SHP77 (cell line): ENCODE measurements around the gene TMEM233.
A peak's percentile ranks its signal among the peaks of the same experiment; 100 is the strongest.
"Not testable (repeated sequence)": the region's sequence is repeated elsewhere in the genome, so short reads cannot be mapped to it uniquely, and the experiment has no call there.

Source experiments
- DNase-seq, 2 experiments: peaks; one replicate each; lab custom pipeline; 2025; lab: John Stamatoyannopoulos, UW

Gene TMEM233

DNA sequence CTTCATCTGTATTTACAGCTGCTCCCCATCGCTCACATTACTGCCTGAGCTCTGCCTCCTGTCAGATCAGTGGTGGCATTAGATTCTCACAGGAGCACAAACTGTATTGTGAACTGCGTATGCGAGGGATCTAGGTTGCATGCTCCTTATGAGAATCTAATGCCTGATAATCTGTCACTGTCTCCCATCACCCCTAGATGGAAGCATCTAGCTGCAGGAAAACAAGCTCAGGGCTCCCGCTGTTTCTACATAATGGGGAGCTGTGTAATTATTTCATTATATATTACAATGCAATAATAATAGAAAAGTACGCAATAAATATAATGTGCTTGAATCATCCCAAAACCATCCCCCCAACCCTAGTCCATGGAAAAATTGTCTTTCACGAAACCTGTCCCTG is 64.6 kb downstream of the TMEM233 start:
- not testable (repeated sequence) for DNase-seq

DNA sequence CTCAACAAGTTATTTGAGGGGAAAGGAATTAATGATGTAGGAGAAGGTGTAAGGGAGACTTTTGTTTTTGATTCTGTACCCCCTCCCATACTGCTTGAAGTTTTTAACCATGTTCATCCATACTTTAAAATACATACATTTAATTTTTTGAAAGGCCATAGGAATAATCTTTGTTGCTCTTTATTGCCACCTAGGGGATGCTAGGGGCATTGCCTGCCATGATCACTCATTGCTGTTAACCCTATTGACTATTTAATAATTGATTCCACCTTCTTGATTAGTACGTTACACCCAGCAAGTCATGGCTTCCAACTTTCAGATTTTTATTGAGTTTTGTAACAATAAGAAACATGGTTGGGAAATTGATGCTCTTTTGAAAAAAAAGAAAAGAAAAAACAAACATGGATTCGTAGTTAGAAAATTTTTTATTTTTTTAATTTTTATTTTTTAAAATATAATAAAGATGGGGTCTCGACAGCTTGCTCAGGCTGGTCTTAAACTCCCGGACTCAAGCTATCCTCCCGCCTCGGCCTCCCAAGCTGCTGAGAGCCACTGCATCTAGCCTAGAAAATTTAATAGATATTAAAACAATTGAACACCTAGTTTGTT is 65.8 kb downstream of the TMEM233 start:
- DNase-seq, result peak; percentile 17 to 47

DNA sequence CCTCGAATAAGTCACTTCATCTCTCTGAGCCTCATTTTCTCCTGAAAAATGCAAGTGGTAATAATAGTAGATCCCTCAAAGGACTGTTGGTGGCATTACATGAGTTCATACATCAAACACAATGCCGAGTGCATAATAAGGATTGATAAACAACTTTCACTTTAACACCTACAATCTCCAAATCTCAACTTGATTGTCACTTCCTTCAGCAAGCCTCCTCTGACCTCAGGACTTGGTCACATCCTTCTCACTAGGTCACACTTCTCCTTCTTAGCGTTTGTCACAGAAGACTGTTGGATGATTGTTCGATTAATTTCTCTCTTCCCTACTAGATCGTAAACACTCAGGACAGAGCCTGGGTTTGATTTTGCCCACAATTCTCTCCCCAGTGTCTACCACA is 66.5 kb downstream of the TMEM233 start:
- DNase-seq, result no peak

DNA sequence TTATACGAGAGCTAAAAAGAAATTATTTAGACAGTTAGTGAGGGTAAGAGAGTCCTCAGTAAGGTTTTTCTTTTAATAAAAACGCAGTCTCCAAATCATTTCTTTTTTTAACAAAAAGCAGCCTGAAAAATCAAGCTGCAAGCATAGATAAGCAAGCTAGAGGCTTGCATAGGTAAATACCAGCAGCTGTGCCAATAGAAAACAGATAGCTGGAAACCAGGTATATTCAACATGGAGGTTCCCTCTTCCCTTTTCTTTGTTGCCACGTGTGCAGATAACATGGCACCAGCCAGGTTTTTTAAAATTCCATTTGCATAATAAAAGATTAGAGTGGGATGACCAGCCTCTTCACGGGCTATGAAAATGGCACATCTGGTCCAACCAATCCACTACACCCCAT is 68.3 kb downstream of the TMEM233 start:
- DNase-seq, result no peak

DNA sequence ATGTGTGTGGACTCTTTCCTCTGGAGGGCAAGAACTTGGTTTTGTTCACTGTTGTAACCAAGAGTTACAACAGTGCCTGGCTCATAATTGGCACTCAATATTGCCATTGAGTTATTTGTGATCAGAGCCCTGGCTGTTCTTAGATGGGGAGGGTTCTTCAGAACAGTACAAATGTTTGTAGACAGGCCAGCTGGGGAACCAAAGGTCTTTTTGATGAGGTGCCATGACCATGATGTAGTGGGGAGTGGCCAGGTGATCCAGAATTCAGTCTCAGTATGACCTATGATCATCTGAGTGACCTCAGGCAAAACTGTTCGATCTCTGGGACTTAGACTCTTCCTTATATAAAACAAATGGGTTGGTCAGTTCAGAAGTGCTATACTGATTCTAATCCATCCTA is 71.1 kb downstream of the TMEM233 start:
- no peak for DNase-seq

DNA sequence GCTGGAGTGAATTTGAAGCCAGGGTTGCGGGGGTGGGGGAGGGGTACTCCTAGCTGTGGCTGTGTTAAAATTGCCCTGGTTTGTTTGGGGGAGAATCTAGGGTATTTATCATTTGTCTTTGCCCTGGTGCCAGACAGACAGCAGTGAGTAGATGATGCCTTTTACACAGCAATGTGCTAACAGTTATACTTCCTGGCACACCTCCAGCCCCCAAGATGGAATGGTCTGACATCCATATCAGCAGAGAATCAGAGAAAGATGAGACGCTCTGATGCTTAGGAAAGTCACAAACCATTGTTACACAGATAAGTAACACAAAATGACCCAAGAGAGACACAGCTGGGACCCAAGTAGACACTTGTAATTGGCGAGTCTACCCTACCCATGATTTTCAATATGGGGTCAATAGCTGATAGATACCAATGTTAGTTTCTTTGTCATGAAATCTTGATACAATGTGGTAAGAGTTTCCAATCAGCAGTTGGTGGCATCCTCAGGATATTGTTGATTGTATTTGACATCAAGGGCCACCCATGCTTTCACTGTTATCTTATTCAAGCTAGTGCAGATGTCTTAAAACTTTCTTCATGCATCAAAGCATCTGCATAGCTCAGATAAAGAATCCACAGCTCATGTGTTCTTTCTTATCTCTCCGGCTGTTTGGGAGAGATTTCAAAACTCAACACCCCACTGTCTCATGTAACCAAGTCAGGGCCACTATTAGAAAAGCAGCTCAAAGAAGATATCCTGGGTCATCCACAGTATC is 71.8 kb downstream of the TMEM233 start:
- no peak for DNase-seq

DNA sequence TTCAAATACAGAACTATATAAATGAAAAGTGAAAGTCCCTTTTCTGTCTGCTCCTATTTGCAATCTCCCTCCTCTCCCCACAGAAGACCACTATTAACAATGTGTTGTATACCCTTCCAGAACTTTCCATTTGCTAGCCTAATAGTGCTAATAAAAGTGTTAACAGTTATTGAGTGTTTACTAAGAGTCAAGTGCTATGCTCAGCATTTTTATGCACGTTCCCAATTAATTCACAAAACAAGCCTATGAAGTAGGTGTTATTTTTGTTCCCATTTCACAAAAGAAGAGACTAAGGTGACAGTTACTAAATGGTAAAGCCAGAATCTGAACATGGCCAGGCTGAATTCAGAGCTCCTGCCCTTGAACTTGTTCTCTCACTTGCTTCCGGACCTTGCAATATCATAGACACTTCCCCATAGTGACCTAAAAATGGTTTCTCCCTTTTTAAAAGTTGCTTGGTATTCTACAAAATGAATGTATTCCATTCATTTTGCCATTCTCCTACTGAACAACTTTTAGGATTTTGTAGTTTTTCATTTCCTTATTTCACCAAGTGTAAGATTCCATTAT is 72.7 kb downstream of the TMEM233 start:
- DNase-seq, result no peak

DNA sequence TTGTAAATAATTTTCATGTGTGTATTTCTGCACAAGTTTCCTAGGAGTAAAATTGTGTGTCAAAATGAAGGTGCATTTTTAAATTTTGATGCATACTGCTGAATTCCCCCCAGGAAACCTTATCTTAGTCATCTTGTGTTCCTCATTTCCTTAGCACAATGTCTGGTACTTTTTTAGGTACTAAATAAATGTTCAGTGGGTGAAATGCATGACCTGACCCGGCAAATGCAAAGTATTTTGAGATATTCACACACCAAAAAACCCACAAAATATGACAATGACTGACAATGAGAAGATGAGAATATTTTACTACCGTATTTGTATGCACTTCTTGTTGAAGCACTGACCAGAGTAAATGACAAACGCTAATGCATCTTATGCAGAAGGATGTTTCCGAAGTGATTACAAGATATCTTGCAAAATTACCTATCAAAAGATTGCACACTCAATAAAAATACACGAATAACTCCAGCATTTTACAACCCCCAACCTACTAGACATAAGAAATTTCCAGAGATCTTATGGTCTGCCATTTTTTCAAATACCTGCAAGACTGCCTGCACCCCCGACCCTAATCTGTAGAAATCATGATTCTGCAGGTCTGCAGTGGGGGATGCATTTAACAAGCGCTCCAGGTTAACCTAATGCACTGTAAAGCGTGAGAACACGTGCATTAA is 73.5 kb downstream of the TMEM233 start:
- DNase-seq, result peak in 1 of 2 experiments; percentile 70

DNA sequence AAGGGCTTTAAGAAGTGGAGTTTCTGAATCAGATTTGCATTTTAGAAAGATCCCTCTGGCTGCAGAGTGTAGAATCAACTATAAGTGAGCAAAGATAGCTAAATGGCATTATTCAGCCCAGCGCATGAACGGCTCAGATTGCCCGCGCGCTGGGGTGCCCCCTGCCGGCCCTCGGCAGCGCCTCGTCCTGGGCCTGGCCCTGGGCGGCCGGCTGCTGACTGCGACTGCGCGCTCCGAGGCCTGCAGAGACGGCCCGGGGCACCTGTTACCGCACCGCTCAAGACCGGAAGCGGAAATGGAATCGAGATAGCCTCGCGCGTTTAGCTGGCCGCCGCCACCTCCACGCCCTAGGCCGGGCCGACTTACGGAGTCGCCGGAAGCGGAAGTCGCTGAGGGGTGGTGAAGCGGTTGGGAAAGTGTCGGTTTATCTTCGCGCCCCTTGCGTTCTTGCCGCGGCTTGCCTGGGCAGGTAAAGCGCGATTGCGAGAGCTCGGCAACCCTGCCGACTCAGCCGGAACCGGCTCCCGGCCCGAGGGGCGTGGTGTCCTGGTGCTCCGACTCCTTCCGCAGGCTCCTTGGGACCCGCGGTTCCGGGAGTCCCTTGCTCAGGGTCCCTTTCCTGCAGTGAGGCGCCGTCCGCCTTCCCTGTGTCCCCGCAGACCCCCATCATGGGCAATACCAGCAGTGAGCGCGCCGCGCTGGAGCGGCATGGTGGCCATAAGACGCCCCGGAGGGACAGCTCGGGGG is 74.2 kb downstream of the TMEM233 start, which contains the start of gene PRKAB1:
Gene PRKAB1, plus strand, starts transcription at position 557 of the 747 bp plus-strand sequence. Its CDS starts 112 bp downstream, at position 669.
- DNase-seq, result peak; percentile 98 to 99

DNA sequence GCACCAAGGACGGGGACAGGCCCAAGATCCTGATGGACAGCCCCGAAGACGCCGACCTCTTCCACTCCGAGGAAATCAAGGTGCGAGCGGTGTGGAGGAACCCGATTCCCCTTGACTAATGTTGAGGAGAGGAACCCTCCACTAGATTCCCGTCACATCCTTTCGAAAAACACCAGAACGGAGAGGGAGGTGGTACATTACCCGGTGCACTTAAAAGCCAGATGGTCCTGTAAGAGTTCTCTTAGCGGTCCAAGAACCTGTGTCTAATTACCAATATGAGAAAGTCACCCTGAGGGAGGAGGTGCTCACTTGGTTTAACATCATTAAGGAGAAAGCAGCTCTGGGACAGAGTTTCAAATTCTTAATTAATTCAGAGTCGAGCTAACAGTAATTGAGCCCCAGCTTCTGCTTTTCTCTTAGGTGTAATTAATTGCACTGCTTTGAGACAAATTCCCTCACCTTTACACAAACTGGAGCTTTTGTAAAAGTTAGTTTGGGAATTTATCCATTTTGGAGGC is 74.8 kb downstream of the TMEM233 start:
- DNase-seq, result no peak

DNA sequence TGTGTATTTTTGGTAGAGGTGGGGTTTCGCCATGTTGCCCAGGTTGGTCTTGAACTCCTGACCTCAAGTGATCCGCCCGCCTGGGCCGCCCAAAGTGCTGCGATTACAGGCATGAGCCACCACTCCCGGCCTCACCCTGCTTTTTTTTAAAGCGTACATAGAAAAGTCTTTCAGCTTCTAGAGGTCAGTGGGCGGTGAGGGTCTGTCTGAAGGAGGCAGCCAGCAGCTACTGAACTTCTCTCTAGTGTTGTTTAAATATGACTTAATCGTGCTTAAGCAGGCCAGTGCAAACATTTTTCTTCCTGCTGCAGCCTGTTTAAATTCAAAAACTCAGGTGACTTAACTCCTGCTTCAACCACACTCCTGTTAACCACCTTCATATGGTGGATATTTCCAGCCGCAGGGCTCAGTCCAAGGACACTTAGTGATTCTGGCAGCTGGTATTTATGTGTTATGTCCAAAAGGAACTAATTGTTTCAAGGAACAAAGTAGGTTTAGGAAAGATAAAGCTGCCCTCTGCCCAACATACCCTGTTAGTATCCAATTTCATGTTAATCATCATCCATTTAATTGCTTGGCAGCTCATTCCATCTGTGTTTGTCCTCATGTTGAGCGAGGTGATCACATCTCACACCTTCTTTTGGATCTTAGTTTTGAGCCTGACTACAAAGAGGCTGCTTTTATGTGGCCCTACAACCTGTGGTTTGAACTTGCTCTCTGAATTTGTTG is 76.3 kb downstream of the TMEM233 start:
- no peak for DNase-seq

DNA sequence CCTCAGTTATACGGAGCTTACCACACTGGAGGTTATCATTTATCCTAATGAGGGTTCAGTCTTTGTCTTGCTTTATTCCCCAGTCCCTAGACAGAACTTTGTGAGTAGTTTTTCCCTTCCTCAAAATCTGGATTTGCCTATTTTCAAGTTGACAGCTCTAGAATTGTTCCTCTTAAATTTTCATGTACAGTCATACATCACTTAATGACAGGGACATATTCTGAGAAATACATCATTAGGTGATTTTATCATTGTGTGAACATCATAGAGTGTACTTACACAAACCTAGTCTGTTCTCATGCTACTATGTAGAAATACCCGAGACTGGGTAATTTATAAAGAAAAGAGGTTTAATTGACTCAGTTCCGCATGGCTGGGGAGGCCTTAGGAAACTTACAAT is 77.5 kb downstream of the TMEM233 start:
- no peak for DNase-seq

DNA sequence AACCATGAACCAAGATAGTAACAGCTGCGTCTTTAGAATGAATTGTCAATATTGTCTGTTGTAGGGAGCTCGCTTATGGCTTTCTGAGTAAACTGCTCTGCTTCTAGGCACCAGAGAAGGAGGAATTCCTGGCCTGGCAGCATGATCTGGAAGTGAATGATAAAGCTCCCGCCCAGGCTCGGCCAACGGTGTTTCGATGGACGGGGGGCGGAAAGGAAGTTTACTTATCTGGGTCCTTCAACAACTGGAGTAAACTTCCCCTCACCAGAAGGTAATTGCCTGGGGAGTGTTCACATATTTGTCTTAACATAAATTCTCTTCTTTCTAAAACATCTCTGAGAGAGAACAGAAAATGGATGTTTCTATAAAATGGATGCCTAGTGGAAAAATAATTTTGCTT is 78.6 kb downstream of the TMEM233 start:
- DNase-seq, result no peak

DNA sequence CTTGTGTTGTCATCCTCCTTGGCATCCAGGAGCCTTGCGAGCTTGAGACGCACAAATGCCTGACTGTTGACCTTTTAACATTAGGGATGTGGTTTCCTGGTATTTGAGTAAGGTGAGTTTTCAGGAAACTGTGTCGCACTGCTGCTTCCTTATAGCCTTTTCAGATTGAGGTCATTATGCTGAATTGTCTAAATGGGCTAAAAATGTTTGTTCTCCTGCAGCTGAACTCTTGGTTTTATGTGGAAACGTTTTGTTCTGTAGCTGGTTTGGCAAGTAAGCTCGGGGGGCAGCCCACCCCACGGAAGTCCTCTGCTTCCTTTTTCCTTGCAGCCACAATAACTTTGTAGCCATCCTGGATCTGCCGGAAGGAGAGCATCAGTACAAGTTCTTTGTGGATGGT is 80.1 kb downstream of the TMEM233 start:
- no peak for DNase-seq

DNA sequence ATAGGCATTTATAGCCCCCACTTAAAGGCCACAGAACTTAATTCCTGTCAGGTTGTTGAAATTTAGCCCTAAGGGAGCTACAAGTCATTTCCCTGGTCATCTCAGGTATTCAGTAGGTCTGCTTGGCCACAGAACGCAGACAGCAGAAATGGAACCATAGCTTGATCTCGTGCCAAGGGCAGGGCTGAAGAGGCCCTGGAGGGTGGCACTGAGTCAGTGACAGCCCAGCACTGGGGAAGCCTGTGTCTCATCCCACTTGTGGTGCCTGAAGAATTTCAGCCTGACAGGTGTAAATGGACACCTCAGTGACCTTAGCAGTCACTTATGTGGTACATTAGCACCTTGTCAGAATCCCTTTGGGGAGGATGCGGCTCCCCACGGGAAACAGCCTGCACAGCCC is 81.0 kb downstream of the TMEM233 start:
- DNase-seq, result no peak

DNA sequence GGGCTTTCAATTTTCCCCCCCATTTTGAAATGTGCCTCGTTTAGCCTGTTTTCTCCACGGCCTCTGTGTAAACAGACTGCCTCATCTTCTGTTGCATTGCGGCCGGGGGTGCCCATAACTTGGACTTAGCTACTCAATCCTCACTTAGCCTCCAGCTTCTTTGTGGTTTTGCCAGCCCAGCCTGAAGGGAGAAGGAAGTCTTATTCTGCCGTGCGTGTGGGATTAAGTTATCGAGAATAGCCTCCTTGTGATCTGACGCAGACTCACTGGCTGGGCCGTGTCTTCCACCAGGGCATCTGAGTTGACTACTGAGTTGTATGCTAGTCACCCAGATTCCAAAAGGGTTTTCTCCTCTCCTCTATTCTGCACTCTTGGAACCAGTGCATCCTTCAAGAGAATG is 82.4 kb downstream of the TMEM233 start:
- no peak for DNase-seq

DNA sequence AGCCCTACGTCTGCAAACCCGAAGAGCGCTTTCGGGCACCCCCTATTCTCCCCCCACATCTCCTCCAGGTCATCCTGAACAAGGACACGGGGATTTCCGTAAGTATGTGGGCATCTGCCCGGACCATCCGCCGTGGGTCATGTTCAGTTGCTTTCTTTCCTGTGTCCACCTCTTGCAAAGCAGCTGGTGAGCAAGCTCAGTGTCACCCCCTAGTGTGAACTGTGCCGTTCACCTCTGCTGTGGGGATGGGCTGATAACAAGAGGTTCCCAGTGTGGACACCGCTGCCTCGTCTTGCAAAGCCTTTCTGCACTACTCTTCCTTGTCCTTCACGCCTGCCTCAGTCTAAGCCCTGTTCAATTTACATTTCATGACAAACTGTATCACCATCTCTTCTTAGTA is 83.0 kb downstream of the TMEM233 start:
- DNase-seq, result no peak

DNA sequence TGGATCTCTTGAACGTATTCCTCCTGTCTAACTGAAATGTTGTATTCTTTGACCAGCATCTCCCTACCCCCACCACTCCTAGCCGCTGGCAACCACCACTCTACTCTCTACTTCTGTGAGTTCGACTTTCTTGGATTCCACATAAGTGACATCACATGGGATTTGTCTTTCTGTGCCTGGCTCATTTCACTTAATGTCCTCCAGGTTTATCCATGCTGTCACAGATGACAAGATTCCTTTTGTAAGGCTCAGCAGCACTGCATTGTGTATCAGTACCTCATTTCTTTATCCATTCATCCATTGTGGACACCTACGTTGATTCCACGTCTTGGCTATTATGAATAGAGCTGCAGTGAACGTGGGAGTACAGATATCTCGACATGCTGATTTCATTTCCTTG is 84.9 kb downstream of the TMEM233 start:
- no peak for DNase-seq

DNA sequence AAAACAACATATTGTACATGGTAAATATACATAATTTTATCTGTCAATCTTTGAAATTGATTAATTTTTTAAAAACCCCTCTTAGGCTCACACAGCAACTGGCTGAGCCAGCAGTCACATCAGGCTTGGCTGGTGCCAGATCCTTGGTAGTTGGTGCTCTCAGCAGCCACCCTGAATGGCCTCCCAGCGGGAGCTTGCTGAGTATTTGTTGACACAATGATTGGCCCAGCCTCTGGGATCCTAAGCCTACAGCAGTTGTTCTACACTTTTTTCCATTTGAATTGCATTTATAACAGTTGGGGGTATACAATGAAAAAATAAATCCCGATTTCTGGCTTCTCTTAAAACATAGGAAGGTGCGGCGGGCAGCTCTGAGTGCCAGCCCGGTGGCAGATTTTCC is 85.5 kb downstream of the TMEM233 start:
- DNase-seq, result no peak

DNA sequence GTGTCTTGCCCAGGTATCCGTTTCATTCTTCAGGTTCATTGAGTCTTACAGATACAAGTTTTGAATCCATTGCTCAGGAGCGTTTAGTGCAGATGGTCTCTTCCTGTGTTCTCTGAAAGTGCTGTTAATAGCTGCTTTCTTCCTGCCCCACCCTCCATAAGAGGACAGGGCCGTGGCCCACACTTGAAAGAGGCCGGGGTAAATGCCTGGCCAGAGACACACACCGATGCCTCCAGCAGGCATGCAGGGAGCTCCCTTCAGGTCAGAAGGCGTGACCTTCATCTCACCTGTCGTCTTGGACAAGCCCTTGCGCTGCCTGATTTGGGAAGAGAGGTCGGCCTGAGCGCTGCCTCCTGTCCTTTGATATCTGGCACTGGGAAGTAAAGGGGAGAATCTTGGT is 85.9 kb downstream of the TMEM233 start:
- DNase-seq, result no peak

DNA sequence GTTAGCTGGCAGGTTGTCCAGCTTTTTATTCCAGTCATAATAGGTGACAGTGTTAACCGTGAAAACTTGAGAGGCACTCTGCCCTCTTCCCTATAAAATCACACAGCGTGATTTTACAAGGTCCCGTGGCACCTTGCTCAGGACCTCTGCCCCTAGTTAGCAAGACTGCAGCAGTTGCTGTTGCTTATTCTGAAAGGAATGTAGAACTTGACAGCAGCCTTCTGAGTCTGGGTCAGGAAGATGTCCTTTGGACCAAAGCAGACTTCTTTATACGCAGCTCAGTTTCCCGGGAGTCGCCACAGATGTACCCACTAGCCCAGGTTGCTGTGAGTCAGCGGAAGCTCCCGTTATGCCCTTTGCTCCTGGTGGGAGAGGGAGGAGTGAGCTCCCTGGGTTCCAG is 87.5 kb downstream of the TMEM233 start:
- DNase-seq, result no peak
